Tibial nerve (tissue), 4 donors: ENCODE measurements around the gene NDUFB7. TPM values are rescaled to one million over a fixed set of nuclear protein-coding genes. Genes with fewer than 3 reads are reported as not detected.
A peak's percentile ranks its signal among the peaks of the same experiment; 100 is the strongest.

Source experiments
- DNase-seq, 2 donors: peaks; one replicate each; pipeline ENCODE4 v3.0.0-alpha.2; 2019; ENCODE audit warnings: low spot score in 2 of 2
- H3K27ac ChIP-seq, 4 donors: fragments of 200-600 bp; sonication (generic) in 3 of 4; one replicate each; pipeline ENCODE4 v1.5.1; 2017 to 2019; ENCODE audit warnings: mild to moderate bottlenecking in 1 of 4
- H3K27me3 ChIP-seq, 2 donors: fragments of 200-600 bp; sonication (generic) in 1 of 2; one replicate each; pipeline versions ENCODE4 v1.5.1 to v1.6.0; 2017 to 2019
- H3K36me3 ChIP-seq, 3 donors: fragments of 200-600 bp; sonication (generic); one replicate each; pipeline ENCODE4 v1.5.1; 2018 to 2019
- H3K4me1 ChIP-seq, 4 donors: fragments of 200-600 bp; sonication (generic) in 3 of 4; one replicate each; pipeline ENCODE4 v1.5.1; 2017 to 2019
- H3K4me3 ChIP-seq, 4 donors: fragments of 200-600 bp; sonication (generic) in 3 of 4; one replicate each; pipeline ENCODE4 v1.5.1; 2017 to 2019; ENCODE audit warnings: mild to moderate bottlenecking in 1 of 4, moderate library complexity in 1 of 4
- H3K9me3 ChIP-seq, 4 donors: fragments of 200-600 bp; sonication (generic) in 3 of 4; one replicate each; pipeline ENCODE4 v1.5.1; 2017 to 2019
- CTCF ChIP-seq, 5 experiments: fragments of 200-600 bp in 3 of 5; fragments of 450-650 bp in 2 of 5; sonication (generic) in 3 of 5; IDR thresholded peaks; one replicate each; pipeline ENCODE4 v1.5.1; 2016 to 2019; ENCODE audit warnings: antibody characterized with exemption in 5 of 5, mild to moderate bottlenecking in 3 of 5, moderate library complexity in 2 of 5
- EP300 ChIP-seq, 2 donors: sonication (generic); formaldehyde crosslinking; IDR thresholded peaks; one replicate each; pipeline ENCODE4 v1.6.1; 2017; ENCODE audit warnings: antibody characterized with exemption in 2 of 2, mild to moderate bottlenecking in 1 of 2
- POLR2A ChIP-seq, 2 donors: fragments of 450-650 bp; IDR thresholded peaks; one replicate each; pipeline ENCODE4 v1.6.1; 2017; ENCODE audit warnings: antibody characterized with exemption in 2 of 2, mild to moderate bottlenecking in 2 of 2, moderate library complexity in 2 of 2
- WGBS, 2 donors: methylation state at CpG; one replicate each; pipeline ENCODE4 v1.1.5; 2018; 5-methylcytosine and 5-hydroxymethylcytosine counted together
- total RNA-seq, 4 donors: library from RNA; depleted of rRNA; stranded (reverse); fragments of >200 nt; gene quantifications; one replicate each; pipeline ENCODE4 v1.1.0, GENCODE V29; 2016

Gene NDUFB7
- total RNA-seq, 4 donors from 2014 or later = 315 to 444 (median 398) TPM

GRCh38 chr19:14563590-14563926, 8.3 kb downstream of the NDUFB7 start:
- H3K4me1 ChIP-seq = peaks cover 0 to 58% (median 17%) of the 10 kb centered on the region in 4 donors
- TF ChIP-seq CTCF (IDR thresholded peaks at IDR 0.05) (no peak), EP300 (IDR thresholded peaks at IDR 0.05) (no peak), POLR2A (IDR thresholded peaks at IDR 0.05) (no peak)
- no peak overlapping the region for H3K27ac ChIP-seq
- no peak for DNase-seq
- no peak overlapping the region for H3K4me3 ChIP-seq
- no peaks in the 10 kb centered on the region for H3K9me3 ChIP-seq
- H3K36me3 ChIP-seq = peaks cover 2 to 58% (median 4%) of the 10 kb centered on the region in 3 donors
- no peaks in the 10 kb centered on the region for H3K27me3 ChIP-seq
- 92 to 94% methylated on average over 16 of the region's 16 CpGs for WGBS, 2 donors

- Histone ChIP-seq H3K36me3 (peaks cover 2 to 51% (median 4%) of the 10 kb centered on the region in 3 donors), H3K4me1 (peaks cover 0 to 53% (median 17%) of the 10 kb centered on the region in 4 donors), H3K9me3 (no peaks in the 10 kb centered on the region), H3K27me3 (no peaks in the 10 kb centered on the region), H3K27ac (peak overlapping the region; percentile 55 to 91 (median 80)), H3K4me3 (no peak overlapping the region)
- TF ChIP-seq POLR2A (IDR thresholded peaks at IDR 0.05) (no peak), CTCF (IDR thresholded peaks at IDR 0.05) (no peak), EP300 (IDR thresholded peaks at IDR 0.05) (no peak)
- WGBS, 2 donors = 78 to 87% methylated on average over 15 to 17 of the region's 23 CpGs
- DNase-seq = no peak
Measured at GRCh38 chr19:14562660-14563589, 8.9 kb downstream of the NDUFB7 start.

- 19 to 41% methylated on average over 3 to 22 of the region's 22 CpGs for WGBS, 2 donors
- Histone ChIP-seq H3K27me3 (no peaks in the 10 kb centered on the region), H3K27ac (peak overlapping the region; percentile 55 to 91 (median 80)), H3K36me3 (peaks cover 2 to 41% (median 4%) of the 10 kb centered on the region in 3 donors), H3K9me3 (no peaks in the 10 kb centered on the region), H3K4me3 (peak overlapping the region in 1 of 4 donors; percentile 9), H3K4me1 (peaks cover 0 to 53% (median 19%) of the 10 kb centered on the region in 4 donors)
- TF ChIP-seq POLR2A (IDR thresholded peaks at IDR 0.05) (no peak), EP300 (IDR thresholded peaks at IDR 0.05) (peak in 1 of 2 donors; percentile 6), CTCF (IDR thresholded peaks at IDR 0.05) (no peak)
- DNase-seq = no peak
Measured at GRCh38 chr19:14561847-14562351, 10.0 kb downstream of the NDUFB7 start.

GRCh38 chr19:14561249-14561648, 10.6 kb downstream of the NDUFB7 start:
- H3K4me1 ChIP-seq = peaks cover 2 to 59% (median 25%) of the 10 kb centered on the region in 4 donors
- TF ChIP-seq POLR2A (IDR thresholded peaks at IDR 0.05) (no peak), CTCF (IDR thresholded peaks at IDR 0.05) (no peak), EP300 (IDR thresholded peaks at IDR 0.05) (no peak)
- H3K4me3 ChIP-seq = no peak overlapping the region
- DNase-seq = no peak
- H3K9me3 ChIP-seq = no peaks in the 10 kb centered on the region
- peak overlapping the region; percentile 55 to 91 (median 80) for H3K27ac ChIP-seq
- peaks cover 2 to 35% (median 4%) of the 10 kb centered on the region in 3 donors for H3K36me3 ChIP-seq
- no peaks in the 10 kb centered on the region for H3K27me3 ChIP-seq
- 58 to 83% methylated on average over 7 of the region's 8 CpGs for WGBS, 2 donors

- peak overlapping the region in 3 of 4 donors; percentile 54 to 91 (median 84) for H3K27ac ChIP-seq
- TF ChIP-seq CTCF (IDR thresholded peaks at IDR 0.05) (no peak), EP300 (IDR thresholded peaks at IDR 0.05) (no peak), POLR2A (IDR thresholded peaks at IDR 0.05) (no peak)
- WGBS, 2 donors = 83% methylated on average over 4 of the region's 6 CpGs; no CpG with 5 or more reads in 1 of the 2 donors
- peaks cover 0 to 29% (median 2%) of the 10 kb centered on the region in 3 donors for H3K36me3 ChIP-seq
- DNase-seq = no peak
- peaks cover 3 to 64% (median 27%) of the 10 kb centered on the region in 4 donors for H3K4me1 ChIP-seq
- H3K4me3 ChIP-seq = no peak overlapping the region
- H3K9me3 ChIP-seq = no peaks in the 10 kb centered on the region
- H3K27me3 ChIP-seq = no peaks in the 10 kb centered on the region
Measured at GRCh38 chr19:14560776-14561108, 11.1 kb downstream of the NDUFB7 start.
